22Rv1 (cell line): ENCODE results near the gene CHST13.

ENCODE experiments used
- ZFX ChIP-seq: fragments of 450-650 bp; IDR thresholded peaks from 2 replicates; pipeline ENCODE4 v1.6.1; 2017; ENCODE audit warnings: antibody characterized with exemption, borderline replicate concordance
- TF ChIP-seq, protein P1 (sequence below): fragments of 450-650 bp; IDR thresholded peaks from 2 replicates; pipeline ENCODE4 v1.5.1; 2017; ENCODE audit warnings: mild to moderate bottlenecking

DNA sequence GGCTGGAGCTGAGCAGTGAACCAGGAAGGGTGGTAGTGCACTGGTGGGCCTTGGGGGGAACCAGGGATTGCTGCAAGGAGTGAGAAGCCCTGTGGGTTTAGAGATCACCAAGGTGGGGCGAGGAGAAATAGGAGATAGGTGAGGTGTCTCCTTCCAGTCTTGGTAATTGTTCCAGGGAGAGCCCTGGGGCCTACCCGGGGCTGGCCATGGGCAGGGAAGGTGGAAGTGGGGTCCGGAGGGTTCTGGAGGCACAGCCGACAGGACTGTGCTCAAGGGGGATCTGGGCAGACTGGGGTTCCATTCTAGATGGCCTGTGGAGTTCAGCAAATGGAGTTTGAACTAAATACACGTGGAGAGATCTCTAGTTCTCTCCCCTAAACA lies 4.5 kb downstream of the CHST13 start:
- TF ChIP-seq, protein P1, sequence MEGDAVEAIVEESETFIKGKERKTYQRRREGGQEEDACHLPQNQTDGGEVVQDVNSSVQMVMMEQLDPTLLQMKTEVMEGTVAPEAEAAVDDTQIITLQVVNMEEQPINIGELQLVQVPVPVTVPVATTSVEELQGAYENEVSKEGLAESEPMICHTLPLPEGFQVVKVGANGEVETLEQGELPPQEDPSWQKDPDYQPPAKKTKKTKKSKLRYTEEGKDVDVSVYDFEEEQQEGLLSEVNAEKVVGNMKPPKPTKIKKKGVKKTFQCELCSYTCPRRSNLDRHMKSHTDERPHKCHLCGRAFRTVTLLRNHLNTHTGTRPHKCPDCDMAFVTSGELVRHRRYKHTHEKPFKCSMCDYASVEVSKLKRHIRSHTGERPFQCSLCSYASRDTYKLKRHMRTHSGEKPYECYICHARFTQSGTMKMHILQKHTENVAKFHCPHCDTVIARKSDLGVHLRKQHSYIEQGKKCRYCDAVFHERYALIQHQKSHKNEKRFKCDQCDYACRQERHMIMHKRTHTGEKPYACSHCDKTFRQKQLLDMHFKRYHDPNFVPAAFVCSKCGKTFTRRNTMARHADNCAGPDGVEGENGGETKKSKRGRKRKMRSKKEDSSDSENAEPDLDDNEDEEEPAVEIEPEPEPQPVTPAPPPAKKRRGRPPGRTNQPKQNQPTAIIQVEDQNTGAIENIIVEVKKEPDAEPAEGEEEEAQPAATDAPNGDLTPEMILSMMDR: no peak
- no peak for TF ChIP-seq ZFX
